Measurements from ENCODE around the gene AP1AR. TPM values are rescaled to one million over a fixed set of nuclear protein-coding genes. Genes with fewer than 3 reads are reported as not detected.

Gene AP1AR
- total RNA-seq, 4 donors from 2014 or later = 11.9 to 23.7 (median 16.0) TPM

- Histone ChIP-seq H3K4me1 (peaks cover 0 to 10% (median 0%) of the 10 kb centered on the region in 3 donors), H3K4me3 (no peak overlapping the region), H3K36me3 (peaks cover 0 to 3% of the 10 kb centered on the region in 2 donors), H3K27me3 (no peaks in the 10 kb centered on the region), H3K9me3 (no peaks in the 10 kb centered on the region), H3K27ac (no peak overlapping the region)
- TF ChIP-seq POLR2A (IDR thresholded peaks at IDR 0.05) = no peak
- TF ChIP-seq, protein P1, sequence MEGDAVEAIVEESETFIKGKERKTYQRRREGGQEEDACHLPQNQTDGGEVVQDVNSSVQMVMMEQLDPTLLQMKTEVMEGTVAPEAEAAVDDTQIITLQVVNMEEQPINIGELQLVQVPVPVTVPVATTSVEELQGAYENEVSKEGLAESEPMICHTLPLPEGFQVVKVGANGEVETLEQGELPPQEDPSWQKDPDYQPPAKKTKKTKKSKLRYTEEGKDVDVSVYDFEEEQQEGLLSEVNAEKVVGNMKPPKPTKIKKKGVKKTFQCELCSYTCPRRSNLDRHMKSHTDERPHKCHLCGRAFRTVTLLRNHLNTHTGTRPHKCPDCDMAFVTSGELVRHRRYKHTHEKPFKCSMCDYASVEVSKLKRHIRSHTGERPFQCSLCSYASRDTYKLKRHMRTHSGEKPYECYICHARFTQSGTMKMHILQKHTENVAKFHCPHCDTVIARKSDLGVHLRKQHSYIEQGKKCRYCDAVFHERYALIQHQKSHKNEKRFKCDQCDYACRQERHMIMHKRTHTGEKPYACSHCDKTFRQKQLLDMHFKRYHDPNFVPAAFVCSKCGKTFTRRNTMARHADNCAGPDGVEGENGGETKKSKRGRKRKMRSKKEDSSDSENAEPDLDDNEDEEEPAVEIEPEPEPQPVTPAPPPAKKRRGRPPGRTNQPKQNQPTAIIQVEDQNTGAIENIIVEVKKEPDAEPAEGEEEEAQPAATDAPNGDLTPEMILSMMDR (IDR thresholded peaks at IDR 0.05) = no peak
- no peak for TF ChIP-seq EP300 (IDR thresholded peaks at IDR 0.05)
- no peak for TF ChIP-seq POLR2AphosphoS5 (IDR thresholded peaks at IDR 0.05)
- WGBS, 2 donors (ENCODE audit: low coverage in 1 of 2) = 89 to 100% methylated on average over 2 to 3 of the region's 4 CpGs
- ATAC-seq = no peak
Observed at GRCh38 chr4:112274959-112275358, 43.4 kb downstream of the AP1AR start.

DNA sequence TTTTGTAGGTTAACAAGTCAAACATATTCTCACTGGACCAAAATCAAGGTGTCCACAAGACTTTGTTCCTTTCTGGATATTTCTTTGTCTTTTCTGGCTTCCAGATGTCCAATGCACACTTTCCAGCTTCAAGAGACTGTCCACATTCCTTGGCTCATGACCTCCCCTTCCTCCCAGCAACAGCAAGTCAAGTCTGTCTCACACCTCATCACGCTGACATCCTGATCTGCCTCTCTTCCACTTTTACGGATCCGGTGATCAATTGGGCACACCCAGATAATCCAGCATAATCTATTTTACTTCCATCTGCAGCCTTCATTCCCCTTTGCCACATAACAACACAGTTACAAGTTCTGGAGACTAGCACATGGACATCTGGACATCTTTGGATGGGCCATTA is 44.5 kb downstream of the AP1AR start:
- Histone ChIP-seq H3K4me3 (no peak overlapping the region), H3K4me1 (peaks cover 0 to 13% (median 0%) of the 10 kb centered on the region in 3 donors), H3K27ac (no peak overlapping the region), H3K27me3 (no peaks in the 10 kb centered on the region), H3K9me3 (no peaks in the 10 kb centered on the region), H3K36me3 (peaks cover 0 to 3% of the 10 kb centered on the region in 2 donors)
- 70 to 88% methylated on average over 3 of the region's 3 CpGs for WGBS, 2 donors (ENCODE audit: low coverage in 1 of 2)
- TF ChIP-seq POLR2AphosphoS5 (IDR thresholded peaks at IDR 0.05) = no peak
- no peak for TF ChIP-seq EP300 (IDR thresholded peaks at IDR 0.05)
- TF ChIP-seq, protein P1 (IDR thresholded peaks at IDR 0.05) = no peak
- TF ChIP-seq POLR2A (IDR thresholded peaks at IDR 0.05) = no peak
- ATAC-seq = no peak

DNA sequence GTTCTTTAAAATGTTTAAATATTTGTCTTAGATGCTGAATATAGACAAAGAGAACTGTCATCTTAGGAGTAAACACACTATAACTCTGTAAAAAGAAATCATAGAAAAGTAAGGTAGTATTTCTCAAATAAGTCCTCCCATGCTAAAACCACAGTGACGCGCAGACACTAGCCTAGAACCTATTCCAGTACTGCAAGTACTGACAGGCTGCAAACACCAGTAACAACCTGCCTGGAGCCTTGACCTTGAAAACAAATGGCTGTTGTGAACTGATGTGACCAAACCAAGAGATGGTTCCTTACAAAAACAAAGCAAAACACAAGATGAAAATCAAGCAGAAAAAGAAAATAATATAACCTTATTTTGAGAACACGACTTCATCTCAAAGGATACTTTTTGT is 45.6 kb downstream of the AP1AR start:
- no peak overlapping the region for H3K27ac ChIP-seq

DNA sequence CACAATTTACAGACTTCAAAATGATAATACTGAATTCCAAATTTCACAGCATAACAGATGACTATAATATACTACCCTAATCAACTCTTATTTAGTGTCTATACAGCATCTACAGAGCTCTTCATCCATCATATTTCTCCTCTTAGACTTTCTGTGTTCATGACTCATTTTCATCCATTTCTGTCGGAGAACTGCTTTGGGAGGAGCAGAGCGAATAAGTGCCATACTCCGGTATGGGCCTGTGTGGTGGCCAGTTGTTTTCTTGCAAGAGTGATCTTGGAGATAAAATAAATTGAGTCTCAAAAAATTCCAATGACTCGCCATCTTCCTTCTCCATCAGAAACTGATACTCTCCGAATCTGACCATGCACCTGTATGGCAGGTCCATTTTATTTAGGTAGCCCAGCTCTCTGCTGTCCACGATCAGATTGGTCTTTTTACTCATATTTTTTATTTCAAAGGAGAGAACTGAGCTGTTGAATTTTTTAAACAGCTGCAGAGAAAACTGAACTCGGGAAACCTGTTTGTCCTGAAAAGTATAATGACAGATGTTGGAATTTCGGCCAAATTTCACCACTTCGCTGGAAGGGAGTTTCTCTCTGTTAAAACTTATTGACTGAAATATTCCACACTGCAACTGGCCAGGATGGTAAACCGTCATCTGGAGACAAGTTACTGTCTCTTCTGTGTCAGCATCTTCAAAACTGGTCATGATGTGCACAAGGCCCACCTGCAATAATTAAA is 46.3 kb downstream of the AP1AR start:
- H3K4me1 ChIP-seq = peaks cover 0 to 14% (median 0%) of the 10 kb centered on the region in 3 donors
- no peak overlapping the region for H3K4me3 ChIP-seq
- H3K36me3 ChIP-seq = peaks cover 0 to 3% of the 10 kb centered on the region in 2 donors
- 88 to 91% methylated on average over 10 of the region's 10 CpGs for whole genome bisulfite sequencing, 2 donors (ENCODE audit: low coverage in 1 of 2)
- H3K27ac ChIP-seq = no peak overlapping the region
- no peaks in the 10 kb centered on the region for H3K27me3 ChIP-seq
- ATAC-seq = no peak
- H3K9me3 ChIP-seq = no peaks in the 10 kb centered on the region
- TF ChIP-seq, protein P1 (IDR thresholded peaks at IDR 0.05) = no peak
- TF ChIP-seq POLR2A (IDR thresholded peaks at IDR 0.05) = no peak
- no peak for TF ChIP-seq EP300 (IDR thresholded peaks at IDR 0.05)
- TF ChIP-seq POLR2AphosphoS5 (IDR thresholded peaks at IDR 0.05) = no peak

More for the DNA sequence above, 45.6 kb downstream of the AP1AR start:
- TF ChIP-seq, protein P1 (IDR thresholded peaks at IDR 0.05) = no peak
- TF ChIP-seq POLR2A (IDR thresholded peaks at IDR 0.05) (no peak), POLR2AphosphoS5 (IDR thresholded peaks at IDR 0.05) (no peak), EP300 (IDR thresholded peaks at IDR 0.05) (no peak)
- no peak for ATAC-seq
- 64 to 86% methylated on average over 3 of the region's 3 CpGs for WGBS, 2 donors (ENCODE audit: low coverage in 1 of 2)
- Histone ChIP-seq H3K9me3 (no peaks in the 10 kb centered on the region), H3K4me3 (no peak overlapping the region), H3K4me1 (peaks cover 0 to 13% (median 0%) of the 10 kb centered on the region in 3 donors), H3K27me3 (no peaks in the 10 kb centered on the region), H3K36me3 (peaks cover 0 to 3% of the 10 kb centered on the region in 2 donors)

Measured in gastroesophageal sphincter (tissue), 4 donors.